Type B pancreatic cell (in vitro differentiated cells): ENCODE data around the gene DNAH11. TPM values are rescaled to one million over a fixed set of nuclear protein-coding genes. Genes with fewer than 3 reads are reported as not detected.
"Not testable (repeated sequence)": the region's sequence is repeated elsewhere in the genome, so short reads cannot be mapped to it uniquely, and the experiment has no call there.

ENCODE experiments used
- DNase-seq: peaks from one replicate; pipeline ENCODE4 v3.0.0; 2021; ENCODE audit warnings: mixed read lengths; ENCODE audit not compliant: unreplicated experiment; ENCODE audit errors: extremely low spot score
- H3K27ac Mint-ChIP-seq: 2 replicates; pipeline ENCODE4 v1.8.0; 2021; ENCODE audit warnings: mild to moderate bottlenecking, mixed read lengths
- H3K27me3 Mint-ChIP-seq: 2 replicates; pipeline ENCODE4 v1.8.0; 2021; ENCODE audit warnings: mixed read lengths
- H3K36me3 Mint-ChIP-seq: 2 replicates; pipeline ENCODE4 v1.8.0; 2021; ENCODE audit warnings: mixed read lengths
- H3K4me1 Mint-ChIP-seq: one replicate; pipeline ENCODE4 v1.8.0; 2021; ENCODE audit warnings: mixed read lengths; ENCODE audit not compliant: unreplicated experiment
- H3K4me3 Mint-ChIP-seq: 2 replicates; pipeline ENCODE4 v1.8.0; 2021; ENCODE audit warnings: mild to moderate bottlenecking, mixed read lengths
- H3K9me3 Mint-ChIP-seq: 2 replicates; pipeline ENCODE4 v1.8.0; 2021; ENCODE audit warnings: mixed read lengths
- CTCF ChIP-seq: fragments of 200-600 bp; sonication (generic); conservative IDR thresholded peaks from 2 replicates; pipeline ENCODE4 v1.5.0; 2021; ENCODE audit warnings: antibody characterized with exemption, mild to moderate bottlenecking
- total RNA-seq: library from RNA; stranded (reverse); gene quantifications from 2 replicates; pipeline ENCODE4 v1.2.1, GENCODE V29; 2021; ENCODE audit warnings: low replicate concordance

Gene DNAH11
- total RNA-seq, 1 donor from 2014 or later: 3.2 TPM

GRCh38 chr7:21850531-21851285 is 307.9 kb downstream of the DNAH11 start:
- Mint-ChIP-seq H3K27me3 (no peaks in the 10 kb centered on the region), H3K36me3 (no peaks in the 10 kb centered on the region), H3K4me1 (peaks cover 8% of the 10 kb centered on the region), H3K27ac (no peak overlapping the region), H3K4me3 (no peak overlapping the region), H3K9me3 (no peaks in the 10 kb centered on the region)
- TF ChIP-seq CTCF: no peak
- DNase-seq: no peak

DNA sequence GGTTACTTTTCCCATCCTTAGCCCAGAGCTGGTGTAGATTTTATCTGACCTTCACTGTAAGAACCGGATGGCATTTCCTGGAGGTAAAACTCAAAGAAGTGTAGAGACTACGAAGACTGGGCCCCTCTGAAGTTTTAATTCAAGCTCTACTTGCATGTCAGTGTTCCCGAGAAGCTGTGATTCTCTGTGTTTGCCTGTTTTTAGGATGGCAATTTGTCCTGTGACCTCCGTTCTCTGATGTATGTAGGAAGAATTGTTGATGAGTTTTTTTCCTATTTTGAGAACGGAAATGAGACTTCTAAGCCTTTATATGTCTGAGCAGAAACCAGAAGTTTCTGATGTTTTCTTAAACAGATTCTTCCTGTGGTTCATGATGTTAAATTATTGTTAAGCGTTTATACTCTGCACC is 308.7 kb downstream of the DNAH11 start:
- Mint-ChIP-seq H3K9me3 (no peaks in the 10 kb centered on the region), H3K27me3 (no peaks in the 10 kb centered on the region), H3K4me3 (no peak overlapping the region), H3K27ac (no peak overlapping the region), H3K4me1 (peaks cover 8% of the 10 kb centered on the region), H3K36me3 (no peaks in the 10 kb centered on the region)
- no peak for DNase-seq
- no peak for TF ChIP-seq CTCF

DNA sequence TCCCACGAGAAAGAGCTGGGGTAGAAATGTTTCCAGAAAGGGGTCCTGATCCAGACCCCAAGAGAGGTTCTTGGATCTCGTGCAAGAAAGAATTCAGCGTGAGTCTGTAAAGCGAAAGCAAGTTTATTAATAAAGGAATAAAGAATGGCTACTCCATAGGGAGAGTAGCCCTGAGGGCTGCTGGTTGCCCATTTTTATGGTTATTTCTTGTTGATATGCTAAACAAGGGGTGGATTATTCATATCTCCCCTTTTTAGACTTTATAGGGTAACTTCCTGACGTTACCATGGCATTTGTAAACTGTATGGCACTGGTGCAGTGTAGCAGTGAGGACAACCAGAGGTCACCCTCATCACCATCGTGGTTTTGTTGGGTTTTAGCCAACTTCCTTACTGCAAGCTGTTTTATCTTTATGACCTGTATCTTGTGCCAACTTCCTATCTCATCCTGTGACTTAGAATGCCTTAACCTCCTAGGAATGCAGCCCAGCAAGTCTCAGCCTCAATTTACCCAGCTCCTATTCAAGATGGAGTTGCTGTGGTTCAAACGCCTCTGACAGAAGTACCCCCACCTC is 322.9 kb downstream of the DNAH11 start:
- DNase-seq, H3K4me3 Mint-ChIP-seq: not testable (repeated sequence)

DNA sequence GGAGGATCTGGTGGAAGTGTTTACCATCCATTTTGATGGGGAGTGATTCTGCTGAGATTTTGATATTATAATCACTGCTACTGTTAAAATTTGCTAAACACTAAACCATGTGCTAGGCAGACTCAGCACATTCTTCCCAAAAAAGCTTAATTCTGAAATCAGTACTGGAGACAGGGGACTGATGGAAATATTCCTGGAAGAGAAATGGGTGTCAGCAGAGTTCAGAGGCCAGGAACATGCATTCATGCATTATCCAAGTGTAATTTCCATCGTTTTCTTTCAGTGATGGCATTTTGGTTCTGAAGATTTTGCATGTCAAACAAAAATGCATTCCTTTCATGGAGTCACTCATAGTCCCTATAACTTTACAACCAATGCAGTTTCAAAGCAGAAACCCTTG is 323.9 kb downstream of the DNAH11 start:
- Mint-ChIP-seq H3K27ac (no peak overlapping the region), H3K9me3 (no peaks in the 10 kb centered on the region), H3K4me3 (no peak overlapping the region), H3K27me3 (no peaks in the 10 kb centered on the region), H3K36me3 (no peaks in the 10 kb centered on the region), H3K4me1 (peaks cover 12% of the 10 kb centered on the region)
- no peak for TF ChIP-seq CTCF
- no peak for DNase-seq

More for the DNA sequence above, 322.9 kb downstream of the DNAH11 start:
- peaks cover 12% of the 10 kb centered on the region for H3K4me1 Mint-ChIP-seq
- H3K27ac Mint-ChIP-seq, H3K36me3 Mint-ChIP-seq, H3K9me3 Mint-ChIP-seq, H3K27me3 Mint-ChIP-seq: not testable (repeated sequence)

DNA sequence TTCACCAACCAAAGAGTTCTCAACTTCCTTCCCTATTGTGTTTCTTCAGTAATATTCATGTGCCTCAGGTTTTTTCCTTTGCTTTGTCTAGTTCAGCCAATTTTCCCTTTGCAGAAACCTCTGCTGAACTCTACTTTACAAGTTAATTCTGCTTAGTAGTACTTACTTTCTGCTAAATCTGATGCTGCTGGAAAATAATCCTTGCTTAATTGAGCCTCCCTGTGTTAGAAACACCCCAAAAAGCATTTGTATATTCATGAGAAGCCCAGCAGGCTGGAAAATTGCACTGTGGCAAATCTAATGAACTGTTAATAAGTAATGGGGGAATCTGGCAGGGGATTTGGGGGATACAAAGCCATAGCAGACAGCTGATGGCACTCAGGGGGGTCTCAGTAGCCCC is 324.4 kb downstream of the DNAH11 start:
- Mint-ChIP-seq H3K27ac (no peak overlapping the region), H3K36me3 (no peaks in the 10 kb centered on the region), H3K27me3 (no peaks in the 10 kb centered on the region), H3K4me3 (no peak overlapping the region), H3K4me1 (peaks cover 12% of the 10 kb centered on the region), H3K9me3 (no peaks in the 10 kb centered on the region)
- DNase-seq: no peak
- no peak for TF ChIP-seq CTCF

- no peaks in the 10 kb centered on the region for H3K9me3 Mint-ChIP-seq
- H3K4me1 Mint-ChIP-seq: peaks cover 12% of the 10 kb centered on the region
- H3K4me3 Mint-ChIP-seq: no peak overlapping the region
- H3K27me3 Mint-ChIP-seq: no peaks in the 10 kb centered on the region
- no peak overlapping the region for H3K27ac Mint-ChIP-seq
- DNase-seq: no peak
- no peaks in the 10 kb centered on the region for H3K36me3 Mint-ChIP-seq
- no peak for TF ChIP-seq CTCF
These were observed 325.2 kb downstream of the DNAH11 start for GRCh38 chr7:21867816-21868575.
